ENCODE data around the gene CATSPER1. TPM values are rescaled to one million over a fixed set of nuclear protein-coding genes. Genes with fewer than 3 reads are reported as not detected.
"Not testable (repeated sequence)": the region's sequence is repeated elsewhere in the genome, so short reads cannot be mapped to it uniquely, and the experiment has no call there.

CATSPER1 gene
- total RNA-seq, 2 donors from 2014 or later, result not detected

DNA sequence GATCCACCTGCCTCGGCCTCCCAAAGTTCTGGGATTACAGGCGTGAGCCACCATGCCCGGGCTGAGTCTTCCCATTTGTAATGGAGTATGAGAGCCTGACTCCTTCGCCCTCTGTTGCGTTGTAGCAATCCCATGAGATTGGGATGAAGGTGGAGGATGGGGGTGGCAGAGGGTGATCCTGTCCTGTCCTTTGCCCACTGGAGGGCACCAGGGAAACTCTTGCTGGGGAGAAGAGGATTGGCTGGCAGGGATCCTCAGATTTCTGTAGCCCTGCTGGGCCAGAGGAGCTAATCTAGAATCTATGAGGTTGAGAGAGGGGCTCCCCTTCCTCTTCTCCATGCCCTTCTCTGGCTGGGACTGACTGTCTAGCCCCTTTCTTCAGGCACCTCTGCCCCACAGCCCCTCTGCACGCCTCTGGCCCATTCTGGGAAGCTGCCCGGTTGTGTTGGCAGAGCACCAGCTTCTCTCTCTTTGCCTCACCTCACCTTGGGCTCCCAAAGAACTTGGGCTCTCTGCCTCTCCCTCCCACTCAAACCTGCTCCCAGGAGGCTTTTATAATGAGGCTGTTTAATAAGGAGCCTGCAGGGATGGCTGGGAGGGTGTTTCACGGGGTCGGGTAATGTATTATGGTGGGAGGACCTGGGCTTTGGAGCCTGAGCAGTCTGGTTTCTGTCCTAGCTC lies 9.5 kb upstream of the CATSPER1 start:
- WGBS, 2 experiments (ENCODE audit: insufficient coverage in 1 of 2, insufficient read length in 1 of 2), result 71 to 86% methylated on average over 3 to 9 of the region's 9 CpGs
- Mint-ChIP-seq H3K36me3 (ENCODE audit: low read depth) (no peaks in the 10 kb centered on the region), H3K4me1 (no peaks in the 10 kb centered on the region), H3K9me3 (peaks cover 18% of the 10 kb centered on the region), H3K4me3 (no peak overlapping the region), H3K27ac (no peak overlapping the region), H3K27me3 (ENCODE audit: insufficient read depth) (peaks cover 20% of the 10 kb centered on the region)
- H3K27me3 ChIP-seq (ENCODE audit: control insufficient read depth, insufficient read depth, low read length, poor library complexity, severe bottlenecking), result no peaks in the 10 kb centered on the region
- H3K9ac ChIP-seq (ENCODE audit: extremely low read depth, low read length, poor library complexity, severe bottlenecking), result no peak overlapping the region
- H3K27ac ChIP-seq (ENCODE audit: low read depth, low read length), result no peak overlapping the region
- H3K36me3 ChIP-seq (ENCODE audit: control insufficient read depth, insufficient read depth, low read length), result no peaks in the 10 kb centered on the region
- H3K4me1 ChIP-seq (ENCODE audit: control insufficient read depth, insufficient read depth, low read length), result no peaks in the 10 kb centered on the region
- no peak overlapping the region for H3K4me3 ChIP-seq (ENCODE audit: low read length)
- H3K9me3 ChIP-seq (ENCODE audit: control insufficient read depth, low read length), result no peaks in the 10 kb centered on the region
- no peak for DNase-seq
- TF ChIP-seq, protein P1, sequence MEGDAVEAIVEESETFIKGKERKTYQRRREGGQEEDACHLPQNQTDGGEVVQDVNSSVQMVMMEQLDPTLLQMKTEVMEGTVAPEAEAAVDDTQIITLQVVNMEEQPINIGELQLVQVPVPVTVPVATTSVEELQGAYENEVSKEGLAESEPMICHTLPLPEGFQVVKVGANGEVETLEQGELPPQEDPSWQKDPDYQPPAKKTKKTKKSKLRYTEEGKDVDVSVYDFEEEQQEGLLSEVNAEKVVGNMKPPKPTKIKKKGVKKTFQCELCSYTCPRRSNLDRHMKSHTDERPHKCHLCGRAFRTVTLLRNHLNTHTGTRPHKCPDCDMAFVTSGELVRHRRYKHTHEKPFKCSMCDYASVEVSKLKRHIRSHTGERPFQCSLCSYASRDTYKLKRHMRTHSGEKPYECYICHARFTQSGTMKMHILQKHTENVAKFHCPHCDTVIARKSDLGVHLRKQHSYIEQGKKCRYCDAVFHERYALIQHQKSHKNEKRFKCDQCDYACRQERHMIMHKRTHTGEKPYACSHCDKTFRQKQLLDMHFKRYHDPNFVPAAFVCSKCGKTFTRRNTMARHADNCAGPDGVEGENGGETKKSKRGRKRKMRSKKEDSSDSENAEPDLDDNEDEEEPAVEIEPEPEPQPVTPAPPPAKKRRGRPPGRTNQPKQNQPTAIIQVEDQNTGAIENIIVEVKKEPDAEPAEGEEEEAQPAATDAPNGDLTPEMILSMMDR (conservative IDR thresholded peaks at IDR 0.05), result no peak

DNA sequence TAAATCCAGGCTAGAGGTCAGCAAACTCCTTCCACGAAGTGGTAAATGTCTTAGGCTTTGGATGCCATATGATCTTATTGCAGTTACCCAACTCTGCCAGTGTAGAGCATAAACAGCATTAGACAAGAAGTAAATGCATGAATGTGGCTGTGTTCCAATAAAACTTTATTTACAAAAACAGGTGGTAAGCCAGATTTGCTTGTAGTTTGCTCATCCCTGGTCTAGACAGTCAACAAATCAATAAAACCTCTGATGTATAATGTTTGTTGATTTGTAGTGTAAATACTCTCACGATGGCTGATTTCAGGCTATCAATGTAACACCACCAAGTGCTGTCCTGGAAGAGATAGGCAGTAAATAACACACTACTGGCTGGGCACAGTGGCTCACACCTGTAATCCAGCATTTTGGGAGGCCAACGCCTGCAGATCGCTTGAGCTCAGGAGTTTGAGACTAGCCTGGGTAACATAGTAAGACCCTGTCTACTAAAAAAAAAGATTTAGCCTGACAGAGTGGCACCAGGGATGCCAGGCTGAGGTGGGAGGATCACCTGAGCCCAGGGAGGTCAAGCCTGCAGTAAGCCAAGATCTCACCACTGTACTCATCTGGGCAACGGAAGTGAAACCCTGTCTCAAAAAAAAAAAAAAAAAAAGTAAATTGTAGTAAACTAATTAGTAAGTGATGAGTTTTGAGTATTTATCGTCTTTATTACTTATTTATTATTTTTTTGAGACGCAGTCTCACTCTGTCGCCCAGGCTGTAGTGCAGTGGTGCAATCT lies 6.9 kb upstream of the CATSPER1 start:
- Histone ChIP-seq H3K36me3 (ENCODE audit: control insufficient read depth, insufficient read depth, low read length) (no peaks in the 10 kb centered on the region), H3K27me3 (ENCODE audit: control insufficient read depth, insufficient read depth, low read length, poor library complexity, severe bottlenecking) (no peaks in the 10 kb centered on the region), H3K9ac (ENCODE audit: extremely low read depth, low read length, poor library complexity, severe bottlenecking) (no peak overlapping the region), H3K27ac (ENCODE audit: low read depth, low read length) (no peak overlapping the region), H3K9me3 (ENCODE audit: control insufficient read depth, low read length) (no peaks in the 10 kb centered on the region), H3K4me1 (ENCODE audit: control insufficient read depth, insufficient read depth, low read length) (no peaks in the 10 kb centered on the region), H3K4me3 (ENCODE audit: low read length) (no peak overlapping the region)
- TF ChIP-seq, protein P1 (conservative IDR thresholded peaks at IDR 0.05), result no peak
- Mint-ChIP-seq H3K4me1 (no peaks in the 10 kb centered on the region), H3K27me3 (ENCODE audit: insufficient read depth) (peaks cover 24% of the 10 kb centered on the region), H3K9me3 (peaks cover 18% of the 10 kb centered on the region), H3K4me3 (no peak overlapping the region), H3K27ac (no peak overlapping the region), H3K36me3 (ENCODE audit: low read depth) (no peaks in the 10 kb centered on the region)
- WGBS, 2 experiments (ENCODE audit: insufficient coverage in 1 of 2, insufficient read length in 1 of 2), result 83 to 91% methylated on average over 4 to 7 of the region's 8 CpGs
- no peak for DNase-seq

DNA sequence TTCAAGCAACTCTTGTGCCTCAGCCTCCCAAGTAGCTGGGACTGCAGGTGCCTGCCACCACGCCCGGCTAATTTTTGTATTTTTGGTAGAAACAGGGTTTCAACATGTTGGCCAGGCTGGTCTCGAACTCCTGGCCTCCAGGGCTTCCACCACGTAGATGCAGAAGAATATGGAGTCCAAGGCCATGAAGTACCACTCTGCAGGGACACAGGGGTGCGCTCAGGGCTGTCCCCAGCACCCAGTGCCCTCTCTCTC lies 3.2 kb downstream of the CATSPER1 start:
- not testable (repeated sequence) for H3K36me3 Mint-ChIP-seq (ENCODE audit: low read depth); DNase-seq; H3K27me3 ChIP-seq (ENCODE audit: control insufficient read depth, insufficient read depth, low read length, poor library complexity, severe bottlenecking); H3K27ac ChIP-seq (ENCODE audit: low read depth, low read length); H3K4me3 Mint-ChIP-seq; H3K4me1 ChIP-seq (ENCODE audit: control insufficient read depth, insufficient read depth, low read length); H3K4me1 Mint-ChIP-seq; H3K9me3 Mint-ChIP-seq; H3K9ac ChIP-seq (ENCODE audit: extremely low read depth, low read length, poor library complexity, severe bottlenecking); H3K4me3 ChIP-seq (ENCODE audit: low read length); H3K9me3 ChIP-seq (ENCODE audit: control insufficient read depth, low read length); H3K36me3 ChIP-seq (ENCODE audit: control insufficient read depth, insufficient read depth, low read length); H3K27ac Mint-ChIP-seq
- 71 to 83% methylated on average over 4 to 5 of the region's 5 CpGs for WGBS, 2 experiments (ENCODE audit: insufficient coverage in 1 of 2, insufficient read length in 1 of 2)
- peaks cover 32% of the 10 kb centered on the region for H3K27me3 Mint-ChIP-seq (ENCODE audit: insufficient read depth)
